HG03159 (cell line): ENCODE data around the gene PRICKLE2.

ENCODE experiments used
- ATAC-seq: cut with Tn5 transposase; IDR thresholded peaks from one replicate; pipeline ENCODE4 v1.9.1; 2021; ENCODE audit warnings: mild to moderate bottlenecking, moderate library complexity; ENCODE audit not compliant: unreplicated experiment

The PRICKLE2 gene

GRCh38 chr3:64160000-64160695 lies 65.1 kb downstream of the PRICKLE2 start:
- ATAC-seq, result no peak

- no peak for ATAC-seq
Observed at GRCh38 chr3:64158334-64158733, 66.9 kb downstream of the PRICKLE2 start.

- ATAC-seq, result no peak
Observed at GRCh38 chr3:64157150-64158035, 67.9 kb downstream of the PRICKLE2 start.

- ATAC-seq, result no peak
Observed at GRCh38 chr3:64155328-64155727, 69.9 kb downstream of the PRICKLE2 start.

GRCh38 chr3:64152676-64153466 lies 72.4 kb downstream of the PRICKLE2 start:
- ATAC-seq, result no peak

- ATAC-seq, result no peak
Observed at GRCh38 chr3:64152086-64152485, 73.2 kb downstream of the PRICKLE2 start.

GRCh38 chr3:64151342-64151871 lies 73.9 kb downstream of the PRICKLE2 start:
- ATAC-seq, result no peak

- no peak for ATAC-seq
Observed at GRCh38 chr3:64150623-64151207, 74.6 kb downstream of the PRICKLE2 start.

GRCh38 chr3:64149886-64150285 lies 75.4 kb downstream of the PRICKLE2 start:
- no peak for ATAC-seq

- ATAC-seq, result no peak
Observed at GRCh38 chr3:64148955-64149653, 76.2 kb downstream of the PRICKLE2 start.

GRCh38 chr3:64147211-64147610 lies 78.1 kb downstream of the PRICKLE2 start:
- ATAC-seq, result no peak

- ATAC-seq, result no peak
Observed at GRCh38 chr3:64145438-64145837, 79.8 kb downstream of the PRICKLE2 start.

GRCh38 chr3:64144241-64144900 lies 80.9 kb downstream of the PRICKLE2 start:
- ATAC-seq, result no peak

GRCh38 chr3:64143409-64144130 lies 81.7 kb downstream of the PRICKLE2 start:
- ATAC-seq, result no peak

GRCh38 chr3:64141476-64141875 lies 83.8 kb downstream of the PRICKLE2 start:
- no peak for ATAC-seq

GRCh38 chr3:64140651-64141050 lies 84.6 kb downstream of the PRICKLE2 start:
- no peak for ATAC-seq

GRCh38 chr3:64138656-64139375 lies 86.5 kb downstream of the PRICKLE2 start:
- ATAC-seq, result no peak

GRCh38 chr3:64138046-64138445 lies 87.2 kb downstream of the PRICKLE2 start:
- no peak for ATAC-seq
